Measurements from ENCODE around the gene STAB1. TPM values are rescaled to one million over a fixed set of nuclear protein-coding genes. Genes with fewer than 3 reads are reported as not detected.

STAB1 gene
- total and polyA plus RNA-seq, 10 of the 15 experiments (the other 5 are each of a cell fraction or from before 2014, with no cell fraction given): 0.46 TPM; not detected in 9

- TF ChIP-seq SP1 (IDR thresholded peaks at IDR 0.05; ENCODE audit: low read depth, low read length) (no peak), HDGF (IDR thresholded peaks at IDR 0.05) (no peak), ATF7 (IDR thresholded peaks at IDR 0.05; ENCODE audit: low read depth) (no peak), HDAC2 (IDR thresholded peaks at IDR 0.05) (no peak)
Observed at GRCh38 chr3:52515192-52515591, 20.1 kb downstream of the STAB1 start (continued).

- Histone ChIP-seq H4K20me1 (ENCODE audit: control insufficient read depth, insufficient read depth) (no peaks in the 10 kb centered on the region), H3K9me3 (replicated peaks; ENCODE audit: control insufficient read depth, insufficient read depth, low read length) (no peaks in the 10 kb centered on the region), H3K79me2 (ENCODE audit: control insufficient read depth, insufficient read depth, low read length) (no peaks in the 10 kb centered on the region), H3K9ac (ENCODE audit: control insufficient read depth, insufficient read depth, low read length) (no peak overlapping the region), H3K27me3 (replicated peaks in 1 of 2; ENCODE audit: control insufficient read depth in 2 of 2, insufficient read depth in 2 of 2, low read length in 1 of 2) (no peaks in the 10 kb centered on the region; a peak in 2 of 4 replicates), H3K4me2 (ENCODE audit: control insufficient read depth, insufficient read depth) (no peak overlapping the region), H3K27ac (ENCODE audit: control insufficient read depth, insufficient read depth) (no peak overlapping the region), H3K4me3 (no peak overlapping the region), H2AFZ (ENCODE audit: control insufficient read depth, low read depth, low read length) (no peak overlapping the region), H3K4me1 (ENCODE audit: control insufficient read depth, insufficient read depth, low read length) (no peaks in the 10 kb centered on the region), H3K36me3 (ENCODE audit: control insufficient read depth in 2 of 2, insufficient read depth in 2 of 2, low read length in 1 of 2) (no peaks in the 10 kb centered on the region)
- WGBS (ENCODE audit: insufficient coverage, insufficient replicate concordance, low lambda C conversion rate, missing lambda C conversion rate): 52% methylated on average over 15 of the region's 19 CpGs
- TF ChIP-seq HSF1 (IDR thresholded peaks at IDR 0.05; ENCODE audit: low read depth, low read length) (no peak), RAD21 (IDR thresholded peaks at IDR 0.05; ENCODE audit: insufficient read depth, low read depth, low read length) (no peak), BCL3 (IDR thresholded peaks at IDR 0.05; ENCODE audit: borderline replicate concordance, insufficient read depth, low read depth, low read length, poor library complexity, severe bottlenecking) (no peak), HCFC1 (IDR thresholded peaks at IDR 0.05; ENCODE audit: low read length) (no peak), ATF7 (IDR thresholded peaks at IDR 0.05; ENCODE audit: low read depth) (no peak), SRF (IDR thresholded peaks at IDR 0.05; ENCODE audit: low read depth in 2 of 2, low read length in 2 of 2) (no peak), CHD1 (IDR thresholded peaks at IDR 0.05; ENCODE audit: low read depth, low read length) (no peak), CHD2 (IDR thresholded peaks at IDR 0.05; ENCODE audit: borderline replicate concordance, low read depth, low read length) (no peak), MYC (IDR thresholded peaks at IDR 0.05; ENCODE audit: insufficient read depth, insufficient read length, insufficient replicate concordance, low read length, severe bottlenecking) (no peak), ZBTB33 (IDR thresholded peaks at IDR 0.05) (no peak)
- SMC1A ChIA-PET (ENCODE audit: uncharacterized antibody, unreplicated experiment): no interaction called here
- RAD21 ChIA-PET (ENCODE audit: unreplicated experiment): no interaction called here
- no TSS peak for BruUV-seq (replicated peaks)
- no peak for FAIRE-seq
- no peak for DNase-seq (ENCODE audit: low read depth, low spot score)
- in situ Hi-C loops (cut with MboI) (no loop called here), intact Hi-C loops (cut with micrococcal nuclease; ENCODE audit: unreplicated experiment) (no loop called here)
- CTCF ChIA-PET: no interaction called here
- POLR2A ChIA-PET: no interaction called here
- ATAC-seq: no peak
Observed at GRCh38 chr3:52516509-52517195, 21.5 kb downstream of the STAB1 start.

Measured in GM12878 (cell line).